ENCODE measurements around the gene LIPF. TPM values are rescaled to one million over a fixed set of nuclear protein-coding genes. Genes with fewer than 3 reads are reported as not detected.

The LIPF gene
- total RNA-seq, 1 experiment from 2014 or later, result not detected

DNA sequence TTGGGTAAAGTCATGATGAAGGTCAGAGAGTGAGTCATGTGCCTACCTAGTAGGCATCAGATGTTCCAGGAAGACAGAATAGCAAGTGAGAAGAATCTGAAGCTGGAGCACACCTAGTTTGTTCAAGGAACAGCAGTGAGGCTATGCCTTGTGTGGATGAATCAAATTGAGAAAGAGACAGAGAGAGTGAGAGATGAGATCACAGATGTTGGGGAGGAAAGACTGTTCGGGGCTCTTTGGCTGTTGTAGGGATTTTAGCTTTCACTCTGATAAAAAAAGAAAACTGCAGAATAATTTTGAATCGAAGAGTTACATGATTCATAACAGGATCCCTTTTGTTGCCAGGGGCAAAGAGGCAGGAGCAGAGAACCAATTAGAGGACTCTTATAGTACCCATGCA lies 6.3 kb downstream of the LIPF start:
- Mint-ChIP-seq H3K4me3 (ENCODE audit: unreplicated experiment) (no peak overlapping the region), H3K4me1 (ENCODE audit: insufficient read depth, unreplicated experiment) (peaks cover 6% of the 10 kb centered on the region), H3K9me3 (ENCODE audit: unreplicated experiment) (no peaks in the 10 kb centered on the region), H3K27ac (ENCODE audit: low read depth, unreplicated experiment) (no peak overlapping the region), H3K36me3 (ENCODE audit: insufficient read depth, unreplicated experiment) (no peaks in the 10 kb centered on the region), H3K27me3 (ENCODE audit: insufficient read depth, unreplicated experiment) (no peaks in the 10 kb centered on the region)
- ChIA-PET CTCF (interaction anchor here (1.3 to 2.1 kb wide), 2 partner anchors 140 to 165 kb away, joined by 6 to 8 read pairs; no protein-coding TSS in a partner anchor), POLR2A (interaction anchor here (0.8 to 1.1 kb wide), 2 partner anchors 18 to 99 kb away, joined by 3 read pairs; no protein-coding TSS in a partner anchor)
- no TSS peak for BruUV-seq (replicated peaks)
- intact Hi-C loops (cut with micrococcal nuclease), result no loop called here
- TF ChIP-seq, protein P1, sequence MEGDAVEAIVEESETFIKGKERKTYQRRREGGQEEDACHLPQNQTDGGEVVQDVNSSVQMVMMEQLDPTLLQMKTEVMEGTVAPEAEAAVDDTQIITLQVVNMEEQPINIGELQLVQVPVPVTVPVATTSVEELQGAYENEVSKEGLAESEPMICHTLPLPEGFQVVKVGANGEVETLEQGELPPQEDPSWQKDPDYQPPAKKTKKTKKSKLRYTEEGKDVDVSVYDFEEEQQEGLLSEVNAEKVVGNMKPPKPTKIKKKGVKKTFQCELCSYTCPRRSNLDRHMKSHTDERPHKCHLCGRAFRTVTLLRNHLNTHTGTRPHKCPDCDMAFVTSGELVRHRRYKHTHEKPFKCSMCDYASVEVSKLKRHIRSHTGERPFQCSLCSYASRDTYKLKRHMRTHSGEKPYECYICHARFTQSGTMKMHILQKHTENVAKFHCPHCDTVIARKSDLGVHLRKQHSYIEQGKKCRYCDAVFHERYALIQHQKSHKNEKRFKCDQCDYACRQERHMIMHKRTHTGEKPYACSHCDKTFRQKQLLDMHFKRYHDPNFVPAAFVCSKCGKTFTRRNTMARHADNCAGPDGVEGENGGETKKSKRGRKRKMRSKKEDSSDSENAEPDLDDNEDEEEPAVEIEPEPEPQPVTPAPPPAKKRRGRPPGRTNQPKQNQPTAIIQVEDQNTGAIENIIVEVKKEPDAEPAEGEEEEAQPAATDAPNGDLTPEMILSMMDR (IDR thresholded peaks at IDR 0.05; ENCODE audit: unreplicated experiment), result no peak
- DNase-seq (ENCODE audit: unreplicated experiment), result no peak

DNA sequence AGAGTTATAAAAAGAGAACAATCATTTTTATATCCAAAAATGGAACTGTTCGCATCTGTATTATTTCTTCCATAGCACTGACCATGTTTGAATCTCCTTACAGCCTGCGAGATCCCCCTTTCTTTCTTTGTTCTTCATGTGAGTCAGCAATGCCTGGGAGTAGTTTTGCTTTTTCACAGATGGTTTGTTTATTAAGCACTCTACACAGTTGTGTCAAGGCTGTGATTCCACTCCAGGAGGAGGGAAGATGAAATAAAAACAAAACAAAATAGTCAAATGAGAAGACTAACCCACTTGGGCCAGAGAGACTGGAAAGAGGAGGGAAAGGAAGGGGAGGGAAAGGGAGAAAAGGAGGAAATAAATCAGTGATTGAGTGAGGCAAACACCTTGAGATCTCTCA lies 7.8 kb downstream of the LIPF start:
- Mint-ChIP-seq H3K4me1 (ENCODE audit: insufficient read depth, unreplicated experiment) (peaks cover 6% of the 10 kb centered on the region), H3K4me3 (ENCODE audit: unreplicated experiment) (no peak overlapping the region), H3K27me3 (ENCODE audit: insufficient read depth, unreplicated experiment) (no peaks in the 10 kb centered on the region), H3K36me3 (ENCODE audit: insufficient read depth, unreplicated experiment) (no peaks in the 10 kb centered on the region), H3K27ac (ENCODE audit: low read depth, unreplicated experiment) (no peak overlapping the region), H3K9me3 (ENCODE audit: unreplicated experiment) (no peaks in the 10 kb centered on the region)
- BruUV-seq (replicated peaks), result no TSS peak
- TF ChIP-seq, protein P1 (IDR thresholded peaks at IDR 0.05; ENCODE audit: unreplicated experiment), result no peak
- POLR2A ChIA-PET, result no interaction called here
- CTCF ChIA-PET, result interaction anchor here (0.9 to 2.1 kb wide), 2 partner anchors 16 to 138 kb away, joined by 3 to 8 read pairs; no protein-coding TSS in a partner anchor
- no peak for DNase-seq (ENCODE audit: unreplicated experiment)
- intact Hi-C loops (cut with micrococcal nuclease), result no loop called here

DNA sequence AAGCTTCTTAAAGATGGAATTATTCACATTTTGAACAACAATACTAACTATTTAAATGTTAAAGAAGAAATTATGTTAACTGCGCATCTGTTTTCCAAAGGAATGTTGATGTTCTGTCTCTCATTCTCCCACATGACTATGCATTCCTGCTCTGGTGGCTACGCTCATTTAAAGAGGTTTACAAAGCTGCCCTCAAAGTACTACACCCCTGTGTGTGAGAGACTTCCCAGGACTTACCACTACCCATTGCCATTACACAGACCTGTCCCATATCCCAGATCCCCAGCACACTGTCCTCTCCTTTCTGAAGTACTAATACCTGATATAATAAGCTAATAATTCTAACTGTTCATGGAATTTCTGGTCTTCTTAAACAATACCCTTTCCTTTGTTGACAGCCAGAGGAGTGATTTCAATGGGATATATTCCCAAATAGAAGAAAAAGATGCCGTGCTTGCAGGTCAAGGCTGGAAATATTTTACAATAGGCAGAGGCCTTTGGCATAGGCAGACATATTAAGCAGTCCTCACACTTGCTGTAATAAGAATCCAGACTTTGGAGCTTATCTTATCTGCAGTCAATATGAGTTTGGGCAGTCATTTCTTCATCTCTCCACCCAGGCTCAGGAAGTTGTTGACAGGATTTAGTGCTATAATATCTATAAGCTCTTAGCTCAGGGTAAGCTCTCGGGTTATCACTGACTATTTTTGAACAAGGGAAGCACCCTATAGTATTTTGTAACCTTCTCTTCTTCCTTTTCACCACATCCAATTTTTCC lies 12.2 kb downstream of the LIPF start:
- DNase-seq (ENCODE audit: unreplicated experiment), result no peak
- H3K4me1 Mint-ChIP-seq (ENCODE audit: insufficient read depth, unreplicated experiment), result no peaks in the 10 kb centered on the region
- no peak overlapping the region for H3K4me3 Mint-ChIP-seq (ENCODE audit: unreplicated experiment)
- no TSS peak for BruUV-seq (replicated peaks)
- H3K9me3 Mint-ChIP-seq (ENCODE audit: unreplicated experiment), result no peaks in the 10 kb centered on the region
- intact Hi-C loops (cut with micrococcal nuclease), result no loop called here
- CTCF ChIA-PET, result interaction anchor here (0.6 to 1.5 kb wide), 5 partner anchors 11 to 893 kb away, joined by 3 to 5 read pairs (median 3); no protein-coding TSS in a partner anchor
- no peaks in the 10 kb centered on the region for H3K36me3 Mint-ChIP-seq (ENCODE audit: insufficient read depth, unreplicated experiment)
- H3K27me3 Mint-ChIP-seq (ENCODE audit: insufficient read depth, unreplicated experiment), result no peaks in the 10 kb centered on the region
- no peak overlapping the region for H3K27ac Mint-ChIP-seq (ENCODE audit: low read depth, unreplicated experiment)
- POLR2A ChIA-PET, result interaction anchor here (0.7 to 1.0 kb wide), 2 partner anchors 9 to 128 kb away, joined by 3 to 4 read pairs; no protein-coding TSS in a partner anchor
- TF ChIP-seq, protein P1 (IDR thresholded peaks at IDR 0.05; ENCODE audit: unreplicated experiment), result no peak

DNA sequence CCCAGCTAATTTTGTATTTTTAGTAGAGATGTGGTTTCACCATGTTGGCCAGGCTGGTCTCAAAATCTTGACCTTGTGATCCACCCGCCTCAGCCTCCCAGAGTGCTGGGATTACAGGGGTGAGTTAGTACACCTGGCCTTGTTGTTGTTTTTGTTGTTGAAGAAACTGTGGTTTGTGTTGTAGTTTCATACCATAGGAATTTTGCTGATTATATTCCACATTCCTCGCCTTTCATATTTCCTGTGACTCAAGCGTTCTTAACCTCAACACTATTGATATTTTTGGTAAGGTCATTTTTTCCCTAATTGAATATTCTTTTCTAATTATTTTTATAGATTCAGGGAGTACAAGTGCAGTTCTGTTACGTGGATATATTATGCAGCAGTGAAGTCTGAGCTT lies 16.7 kb downstream of the LIPF start:
- Mint-ChIP-seq H3K4me3 (ENCODE audit: unreplicated experiment) (no peak overlapping the region), H3K27me3 (ENCODE audit: insufficient read depth, unreplicated experiment) (no peaks in the 10 kb centered on the region), H3K4me1 (ENCODE audit: insufficient read depth, unreplicated experiment) (no peaks in the 10 kb centered on the region), H3K27ac (ENCODE audit: low read depth, unreplicated experiment) (no peak overlapping the region), H3K9me3 (ENCODE audit: unreplicated experiment) (no peaks in the 10 kb centered on the region), H3K36me3 (ENCODE audit: insufficient read depth, unreplicated experiment) (no peaks in the 10 kb centered on the region)
- POLR2A ChIA-PET, result interaction anchor here (0.7 to 1.5 kb wide), 2 partner anchors 10 to 15 kb away, joined by 3 to 4 read pairs; no protein-coding TSS in a partner anchor
- no TSS peak for BruUV-seq (replicated peaks)
- TF ChIP-seq, protein P1 (IDR thresholded peaks at IDR 0.05; ENCODE audit: unreplicated experiment), result no peak
- no peak for DNase-seq (ENCODE audit: unreplicated experiment)
- CTCF ChIA-PET, result interaction anchor here (1.1 kb wide), 1 partner anchor 130 kb away, joined by 5 read pairs; no protein-coding TSS in a partner anchor
- intact Hi-C loops (cut with micrococcal nuclease), result no loop called here
